Neuronal stem cell (in vitro differentiated cells): Measurements from ENCODE around the gene OR2T11.

ENCODE experiments used
- DNase-seq: peaks from one replicate; pipeline ENCODE4 v3.0.0-alpha.2; 2013; ENCODE audit warnings: low spot score
- H2AFZ ChIP-seq: one replicate; pipeline ENCODE4 v1.6.1; 2013; ENCODE audit warnings: mild to moderate bottlenecking, low read length, inconsistent platforms
- H2AK5ac ChIP-seq: 2 replicates; pipeline ENCODE4 v1.6.1; 2013; ENCODE audit warnings: low read depth, mild to moderate bottlenecking, inconsistent platforms, low read length, moderate library complexity, mixed read lengths
- H2BK120ac ChIP-seq: 2 replicates; pipeline ENCODE4 v1.6.1; 2013; ENCODE audit warnings: low read depth, mild to moderate bottlenecking, inconsistent platforms, low read length, moderate library complexity, mixed read lengths
- H2BK12ac ChIP-seq: one replicate; pipeline ENCODE4 v1.6.1; 2013; ENCODE audit warnings: low read length, inconsistent platforms
- H2BK15ac ChIP-seq: 2 replicates; pipeline ENCODE4 v1.6.1; 2013; ENCODE audit warnings: mild to moderate bottlenecking, low read length, inconsistent platforms, mixed read lengths
- H2BK5ac ChIP-seq: one replicate; pipeline ENCODE4 v1.6.1; 2013; ENCODE audit warnings: inconsistent platforms, mild to moderate bottlenecking, low read length, moderate library complexity
- H3K14ac ChIP-seq: one replicate; pipeline ENCODE4 v1.6.1; 2013; ENCODE audit warnings: low read length, inconsistent platforms
- H3K18ac ChIP-seq: 2 replicates; pipeline ENCODE4 v1.6.1; 2013; ENCODE audit warnings: low read length, inconsistent platforms
- H3K23ac ChIP-seq: 2 replicates; pipeline ENCODE4 v1.6.1; 2013; ENCODE audit warnings: low read depth, mild to moderate bottlenecking, mixed read lengths, low read length, inconsistent platforms; ENCODE audit not compliant: poor library complexity
- H3K27ac ChIP-seq: replicated peaks from 3 replicates; pipeline ENCODE4 v1.5.1; 2013; ENCODE audit warnings: low read length, inconsistent platforms
- H3K27me3 ChIP-seq, 3 experiments: 2 replicates each; pipeline ENCODE4 v1.6.1; 2013; ENCODE audit warnings: low read length in 3 of 3, mild to moderate bottlenecking in 2 of 3, inconsistent platforms in 1 of 3, low read depth in 1 of 3, mixed read lengths in 1 of 3, moderate library complexity in 1 of 3; ENCODE audit not compliant: control insufficient read depth in 3 of 3, insufficient read depth in 3 of 3
- H3K36me3 ChIP-seq, 2 donors: replicated peaks in 1 of 2; 2 replicates each; pipeline ENCODE4 v1.6.1; 2013; ENCODE audit warnings: low read length in 2 of 2; ENCODE audit not compliant: control insufficient read depth in 2 of 2, insufficient read depth in 2 of 2
- H3K4ac ChIP-seq: 2 replicates; pipeline ENCODE4 v1.6.1; 2013; ENCODE audit warnings: inconsistent platforms, mild to moderate bottlenecking, low read length, moderate library complexity
- H3K4me1 ChIP-seq, 2 donors: 1 replicate in 1 of 2; 2 replicates in 1 of 2; pipeline ENCODE4 v1.6.1; 2013; ENCODE audit warnings: low read length in 2 of 2, low read depth in 1 of 2; ENCODE audit not compliant: control insufficient read depth in 2 of 2, insufficient read depth in 1 of 2
- H3K4me2 ChIP-seq: one replicate; pipeline ENCODE4 v1.6.1; 2013; ENCODE audit warnings: mild to moderate bottlenecking, low read length, inconsistent platforms; ENCODE audit not compliant: insufficient read depth, poor library complexity, severe bottlenecking
- H3K4me3 ChIP-seq, 2 donors: 2 replicates each; pipeline ENCODE4 v1.5.1; 2013; ENCODE audit warnings: low read length in 2 of 2, mild to moderate bottlenecking in 2 of 2, inconsistent platforms in 1 of 2, moderate library complexity in 1 of 2
- H3K79me1 ChIP-seq: one replicate; pipeline ENCODE4 v1.6.1; 2013; ENCODE audit warnings: low read depth, mild to moderate bottlenecking, inconsistent platforms, low read length, moderate library complexity
- H3K9ac ChIP-seq: one replicate; pipeline ENCODE4 v1.6.1; 2013; ENCODE audit warnings: mild to moderate bottlenecking, low read depth, low read length, inconsistent platforms; ENCODE audit not compliant: poor library complexity
- H3K9me3 ChIP-seq, 2 donors: replicated peaks in 1 of 2; 2 replicates each; pipeline versions ENCODE3 to v1.6.1; 2013; ENCODE audit warnings: low read length in 2 of 2, mild to moderate bottlenecking in 2 of 2, inconsistent platforms in 1 of 2, low read depth in 1 of 2, mixed read lengths in 1 of 2, moderate library complexity in 1 of 2; ENCODE audit not compliant: control insufficient read depth in 2 of 2, insufficient read depth in 1 of 2
- H4K8ac ChIP-seq: one replicate; pipeline ENCODE4 v1.6.1; 2013; ENCODE audit warnings: low read depth, mild to moderate bottlenecking, inconsistent platforms, low read length, moderate library complexity
- H4K91ac ChIP-seq: one replicate; pipeline ENCODE4 v1.6.1; 2013; ENCODE audit warnings: low read length, low read depth, mild to moderate bottlenecking, inconsistent platforms; ENCODE audit not compliant: poor library complexity
- WGBS, 2 donors: extraction: QIAGEN DNeasy Blood & Tissue Kit; methylation state at CpG; one replicate each; pipeline ENCODE4 v1.1.7; 2013; ENCODE audit warnings: missing lambda C conversion rate in 2 of 2, mixed read lengths in 1 of 2; ENCODE audit not compliant: insufficient read length in 2 of 2, insufficient replicate concordance in 1 of 2; ENCODE audit errors: extremely low coverage in 2 of 2; 5-methylcytosine and 5-hydroxymethylcytosine counted together

The OR2T11 gene

DNA sequence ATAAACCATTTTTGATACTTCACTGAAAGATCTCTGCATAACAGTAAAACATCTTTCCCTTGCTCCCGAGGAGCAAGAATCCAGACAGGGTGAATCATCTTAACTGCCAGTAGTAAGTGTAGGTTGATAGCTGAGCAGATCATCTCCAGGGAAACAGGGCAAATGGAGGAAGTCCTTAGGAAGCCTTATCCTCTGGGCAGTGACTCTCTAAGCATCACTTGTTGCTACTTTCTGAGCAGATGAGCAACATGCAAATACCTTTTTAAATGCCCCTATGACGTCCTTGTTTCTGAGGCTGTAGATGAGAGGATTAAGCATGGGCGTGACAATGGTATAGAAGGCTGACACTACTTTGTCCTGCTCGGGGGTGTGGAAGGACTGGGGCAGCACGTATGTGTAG, 8.9 kb downstream of the OR2T11 start:
- Histone ChIP-seq H3K9me3 (peaks cover 0 to 35% of the 10 kb centered on the region in 2 donors), H3K23ac (no peak overlapping the region), H3K4me1 (no peaks in the 10 kb centered on the region), H4K91ac (no peak overlapping the region), H3K14ac (no peak overlapping the region), H2BK120ac (no peak overlapping the region), H2BK5ac (no peak overlapping the region), H2BK12ac (no peak overlapping the region), H3K27ac (no peak overlapping the region), H3K36me3 (no peaks in the 10 kb centered on the region), H2BK15ac (no peak overlapping the region), H2AK5ac (no peak overlapping the region), H4K8ac (no peak overlapping the region), H3K4ac (no peak overlapping the region), H3K18ac (no peak overlapping the region), H2AFZ (no peak overlapping the region), H3K4me2 (no peak overlapping the region), H3K27me3 (peaks cover 0 to 6% (median 0%) of the 10 kb centered on the region in 3 experiments), H3K79me1 (no peaks in the 10 kb centered on the region), H3K4me3 (peak overlapping the region in 1 of 2 donors; percentile 68), H3K9ac (no peak overlapping the region)
- no peak for DNase-seq
- WGBS, 2 donors, result no CpG with 5 or more reads among the region's 5 CpGs

DNA sequence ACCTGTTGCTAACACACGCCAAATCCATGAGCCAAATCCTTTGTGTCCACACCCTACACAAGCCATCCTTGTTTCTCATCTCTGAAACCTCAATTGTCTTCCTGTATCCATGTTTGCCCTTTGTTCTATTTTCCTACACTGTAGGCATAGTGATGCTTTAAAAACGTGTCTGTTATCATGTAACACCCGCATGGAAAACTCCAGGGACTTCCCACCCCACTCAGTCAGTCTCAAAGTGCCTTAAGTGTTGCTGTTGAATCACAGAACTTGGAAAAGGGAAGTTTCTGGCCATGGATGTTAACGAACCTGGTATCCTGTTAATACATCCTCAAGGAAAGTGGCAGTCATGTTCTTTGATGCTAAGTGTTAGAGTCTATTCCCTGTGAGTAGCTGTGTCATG, 9.7 kb downstream of the OR2T11 start:
- Histone ChIP-seq H2AFZ (no peak overlapping the region), H4K91ac (no peak overlapping the region), H2AK5ac (no peak overlapping the region), H3K4me1 (no peaks in the 10 kb centered on the region), H3K14ac (no peak overlapping the region), H3K4me3 (no peak overlapping the region), H4K8ac (no peak overlapping the region), H2BK5ac (no peak overlapping the region), H2BK120ac (no peak overlapping the region), H3K27ac (no peak overlapping the region), H3K18ac (no peak overlapping the region), H3K4ac (no peak overlapping the region), H3K4me2 (no peak overlapping the region), H3K27me3 (peaks cover 0 to 6% (median 0%) of the 10 kb centered on the region in 3 experiments), H2BK15ac (no peak overlapping the region), H3K36me3 (no peaks in the 10 kb centered on the region), H3K79me1 (no peaks in the 10 kb centered on the region), H3K23ac (no peak overlapping the region), H2BK12ac (no peak overlapping the region), H3K9me3 (peaks cover 0 to 36% of the 10 kb centered on the region in 2 donors), H3K9ac (no peak overlapping the region)
- DNase-seq, result no peak
- WGBS, 2 donors, result no CpG with 5 or more reads among the region's 4 CpGs

DNA sequence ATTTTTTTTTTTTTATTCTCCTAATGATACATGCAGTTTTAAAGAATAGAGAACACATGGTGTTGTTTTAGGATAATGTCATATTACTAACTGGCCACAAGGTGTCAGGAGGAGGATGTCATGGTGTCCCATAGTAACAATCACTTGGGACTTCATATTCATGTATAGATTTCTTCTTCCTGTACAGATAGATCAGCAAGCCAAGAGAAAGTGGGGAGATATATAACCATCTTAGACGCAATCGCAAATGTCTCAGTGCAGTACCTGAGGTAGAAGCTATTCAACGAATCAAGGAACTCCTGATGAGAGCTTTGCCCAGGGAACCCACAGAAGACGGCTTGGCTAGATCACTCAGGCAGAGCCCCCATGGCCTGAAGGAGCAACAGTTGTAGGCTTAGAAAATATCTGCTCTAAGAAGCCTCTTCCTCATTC, 12.3 kb downstream of the OR2T11 start:
- H2BK15ac ChIP-seq, result no peak overlapping the region
- peaks cover 0 to 33% of the 10 kb centered on the region in 2 donors for H3K9me3 ChIP-seq
- H3K79me1 ChIP-seq, result no peaks in the 10 kb centered on the region
- no peak overlapping the region for H4K8ac ChIP-seq
- H3K36me3 ChIP-seq, result no peaks in the 10 kb centered on the region
- DNase-seq, result no peak
- no peak overlapping the region for H3K4me3 ChIP-seq
- no peak overlapping the region for H3K27ac ChIP-seq
- no CpG with 5 or more reads among the region's 4 CpGs for WGBS, 2 donors
- H3K18ac ChIP-seq, result no peak overlapping the region
- H2BK5ac ChIP-seq, result no peak overlapping the region
- no peak overlapping the region for H2AFZ ChIP-seq
- no peak overlapping the region for H4K91ac ChIP-seq
- no peak overlapping the region for H2BK120ac ChIP-seq
- no peak overlapping the region for H3K9ac ChIP-seq
- no peak overlapping the region for H2BK12ac ChIP-seq
- no peak overlapping the region for H3K4ac ChIP-seq
- H3K27me3 ChIP-seq, result peaks cover 0 to 3% (median 0%) of the 10 kb centered on the region in 3 experiments
- H2AK5ac ChIP-seq, result no peak overlapping the region
- H3K4me2 ChIP-seq, result no peak overlapping the region
- no peak overlapping the region for H3K14ac ChIP-seq
- H3K4me1 ChIP-seq, result no peaks in the 10 kb centered on the region
- no peak overlapping the region for H3K23ac ChIP-seq

DNA sequence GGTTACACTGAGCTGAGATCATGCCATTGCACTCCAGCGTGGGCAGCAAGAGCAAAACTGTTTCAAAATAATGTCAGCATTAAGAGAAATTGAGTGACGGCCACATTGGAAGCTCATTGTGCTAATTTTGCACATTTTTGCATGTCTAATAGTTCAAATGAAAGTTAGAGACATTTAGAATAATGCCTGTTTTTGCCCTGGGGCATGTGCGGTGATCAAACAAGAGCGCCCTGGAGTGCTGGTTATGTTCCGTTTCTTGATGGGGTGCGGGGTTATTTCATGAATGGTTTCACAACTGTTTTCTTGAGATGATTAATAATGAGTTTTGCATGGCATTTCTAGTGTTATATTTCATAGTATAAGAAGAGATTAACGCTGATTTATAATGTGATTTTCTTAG, 13.1 kb downstream of the OR2T11 start:
- WGBS, 2 donors, result no CpG with 5 or more reads among the region's 7 CpGs
- H4K91ac ChIP-seq, result no peak overlapping the region
- H3K9me3 ChIP-seq, result peaks cover 0 to 29% of the 10 kb centered on the region in 2 donors

More for the DNA sequence above, 13.1 kb downstream of the OR2T11 start:
- no peak overlapping the region for H3K4me3 ChIP-seq
- H2BK120ac ChIP-seq, result no peak overlapping the region
- H3K14ac ChIP-seq, result no peak overlapping the region
- H4K8ac ChIP-seq, result no peak overlapping the region
- no peak overlapping the region for H2AFZ ChIP-seq
- H3K36me3 ChIP-seq, result no peaks in the 10 kb centered on the region
- DNase-seq, result no peak
- no peak overlapping the region for H3K27ac ChIP-seq
- no peaks in the 10 kb centered on the region for H3K4me1 ChIP-seq
- no peak overlapping the region for H2BK15ac ChIP-seq
- no peak overlapping the region for H2BK5ac ChIP-seq
- H2AK5ac ChIP-seq, result no peak overlapping the region
- no peak overlapping the region for H3K18ac ChIP-seq
- no peak overlapping the region for H3K9ac ChIP-seq
- H3K23ac ChIP-seq, result no peak overlapping the region
- H2BK12ac ChIP-seq, result no peak overlapping the region
- peaks cover 0 to 3% (median 0%) of the 10 kb centered on the region in 3 experiments for H3K27me3 ChIP-seq
- H3K4ac ChIP-seq, result no peak overlapping the region
- no peaks in the 10 kb centered on the region for H3K79me1 ChIP-seq
- H3K4me2 ChIP-seq, result no peak overlapping the region
